ENCODE results near the gene KIFAP3.

The KIFAP3 gene

DNA sequence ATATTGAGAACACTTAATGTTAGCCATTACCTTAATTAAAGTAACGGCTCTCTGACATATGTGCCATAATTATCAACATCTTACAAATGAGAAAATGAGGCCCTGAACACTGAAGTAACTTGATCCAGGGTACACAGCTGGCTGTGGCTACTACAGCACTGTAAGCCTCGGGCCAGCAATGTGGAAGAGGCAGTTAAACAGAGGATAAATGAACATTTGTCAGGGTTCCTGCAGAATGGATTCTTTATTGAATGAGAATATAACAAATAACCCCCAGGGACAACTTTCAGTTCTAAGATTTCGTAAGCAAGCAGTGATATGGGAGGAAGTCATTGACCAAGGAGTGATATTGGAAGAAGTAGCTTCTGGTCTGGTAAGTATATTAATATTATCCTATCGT lies 110.3 kb downstream of the KIFAP3 start:
- Histone ChIP-seq H3K4me3 (no peak overlapping the region), H3K4me1 (no peaks in the 10 kb centered on the region), H3K9me3 (no peaks in the 10 kb centered on the region), H3K27me3 (no peaks in the 10 kb centered on the region), H3K36me3 (peaks cover 0 to 16% (median 6%) of the 10 kb centered on the region in 3 donors), H3K27ac (no peak overlapping the region)
- TF ChIP-seq, protein P1, sequence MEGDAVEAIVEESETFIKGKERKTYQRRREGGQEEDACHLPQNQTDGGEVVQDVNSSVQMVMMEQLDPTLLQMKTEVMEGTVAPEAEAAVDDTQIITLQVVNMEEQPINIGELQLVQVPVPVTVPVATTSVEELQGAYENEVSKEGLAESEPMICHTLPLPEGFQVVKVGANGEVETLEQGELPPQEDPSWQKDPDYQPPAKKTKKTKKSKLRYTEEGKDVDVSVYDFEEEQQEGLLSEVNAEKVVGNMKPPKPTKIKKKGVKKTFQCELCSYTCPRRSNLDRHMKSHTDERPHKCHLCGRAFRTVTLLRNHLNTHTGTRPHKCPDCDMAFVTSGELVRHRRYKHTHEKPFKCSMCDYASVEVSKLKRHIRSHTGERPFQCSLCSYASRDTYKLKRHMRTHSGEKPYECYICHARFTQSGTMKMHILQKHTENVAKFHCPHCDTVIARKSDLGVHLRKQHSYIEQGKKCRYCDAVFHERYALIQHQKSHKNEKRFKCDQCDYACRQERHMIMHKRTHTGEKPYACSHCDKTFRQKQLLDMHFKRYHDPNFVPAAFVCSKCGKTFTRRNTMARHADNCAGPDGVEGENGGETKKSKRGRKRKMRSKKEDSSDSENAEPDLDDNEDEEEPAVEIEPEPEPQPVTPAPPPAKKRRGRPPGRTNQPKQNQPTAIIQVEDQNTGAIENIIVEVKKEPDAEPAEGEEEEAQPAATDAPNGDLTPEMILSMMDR (IDR thresholded peaks at IDR 0.05), result no peak
- intact Hi-C loops (cut with DNase I; ENCODE audit: low total_unique reads), result no loop called here
- DNase-seq, result no peak

DNA sequence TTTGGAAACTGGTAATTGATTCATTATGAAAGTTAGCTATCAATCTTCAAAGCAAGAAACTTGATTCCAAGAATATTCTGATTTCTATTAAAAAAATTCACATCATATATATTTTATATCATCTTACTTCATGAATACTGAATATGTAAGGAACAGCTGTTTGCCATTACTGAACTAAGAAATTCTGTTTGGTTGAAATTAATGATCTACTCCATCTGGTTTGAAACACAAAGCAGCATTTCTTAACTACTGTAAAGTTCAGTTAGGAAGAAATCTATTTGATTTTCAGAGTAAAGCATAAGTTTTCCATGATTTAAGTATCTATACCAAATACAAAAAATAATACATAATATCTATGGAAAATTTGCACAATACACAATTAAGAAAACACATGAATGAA lies 114.8 kb downstream of the KIFAP3 start:
- H3K4me1 ChIP-seq, result no peaks in the 10 kb centered on the region
- no peak overlapping the region for H3K27ac ChIP-seq
- H3K36me3 ChIP-seq, result peaks cover 0 to 13% (median 6%) of the 10 kb centered on the region in 3 donors
- intact Hi-C loops (cut with DNase I; ENCODE audit: low total_unique reads), result no loop called here
- no peak overlapping the region for H3K4me3 ChIP-seq
- no peak for DNase-seq
- H3K27me3 ChIP-seq, result no peaks in the 10 kb centered on the region
- TF ChIP-seq, protein P1 (IDR thresholded peaks at IDR 0.05), result no peak
- no peaks in the 10 kb centered on the region for H3K9me3 ChIP-seq

DNA sequence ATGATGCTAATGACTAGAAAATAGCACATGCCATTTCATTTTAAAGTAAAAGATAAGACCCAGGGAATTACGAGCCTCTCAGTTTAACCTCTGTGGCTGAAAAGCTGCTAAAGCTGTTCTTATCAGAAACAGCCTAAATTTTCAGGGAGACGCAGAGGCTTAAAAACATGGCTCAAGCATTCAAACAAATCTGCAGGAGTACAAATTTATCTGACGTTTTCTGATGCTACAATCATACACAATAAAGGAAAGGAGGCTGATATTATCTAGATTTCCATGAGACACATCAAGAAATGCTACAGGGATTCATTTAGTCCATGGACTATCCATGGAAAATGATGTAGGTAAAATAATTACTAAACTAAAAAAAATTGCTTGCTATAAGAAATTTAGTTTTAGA lies 115.5 kb downstream of the KIFAP3 start:
- Histone ChIP-seq H3K4me1 (no peaks in the 10 kb centered on the region), H3K27me3 (no peaks in the 10 kb centered on the region), H3K4me3 (no peak overlapping the region), H3K27ac (no peak overlapping the region), H3K9me3 (no peaks in the 10 kb centered on the region), H3K36me3 (peaks cover 0 to 13% (median 8%) of the 10 kb centered on the region in 3 donors)
- TF ChIP-seq, protein P1 (IDR thresholded peaks at IDR 0.05), result no peak
- intact Hi-C loops (cut with DNase I; ENCODE audit: low total_unique reads), result no loop called here
- no peak for DNase-seq

DNA sequence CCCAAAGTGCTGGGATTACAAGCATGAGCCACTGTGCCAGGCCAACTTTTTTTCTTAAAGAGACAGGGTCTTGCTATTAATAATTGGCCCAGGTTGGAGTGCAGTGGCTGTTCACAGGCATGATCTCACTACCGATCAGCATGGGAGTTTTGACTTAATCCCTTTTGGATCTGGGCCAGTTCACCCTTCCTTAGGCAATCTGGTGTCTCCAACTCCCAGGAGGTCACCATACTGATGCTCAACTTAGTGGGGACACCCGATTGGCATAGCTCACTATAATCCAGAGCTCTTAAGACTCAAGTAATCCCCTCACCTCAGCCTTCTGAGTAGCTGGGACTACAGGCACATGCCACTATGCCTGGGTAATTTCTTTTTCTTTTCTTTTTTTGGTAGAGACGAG lies 116.6 kb downstream of the KIFAP3 start:
- no peak for DNase-seq
- H3K27ac ChIP-seq, result no peak overlapping the region
- intact Hi-C loops (cut with DNase I; ENCODE audit: low total_unique reads), result no loop called here
- H3K9me3 ChIP-seq, result no peaks in the 10 kb centered on the region
- peaks cover 0 to 18% (median 16%) of the 10 kb centered on the region in 3 donors for H3K36me3 ChIP-seq
- TF ChIP-seq, protein P1 (IDR thresholded peaks at IDR 0.05), result no peak
- H3K27me3 ChIP-seq, result no peaks in the 10 kb centered on the region
- no peaks in the 10 kb centered on the region for H3K4me1 ChIP-seq
- no peak overlapping the region for H3K4me3 ChIP-seq

DNA sequence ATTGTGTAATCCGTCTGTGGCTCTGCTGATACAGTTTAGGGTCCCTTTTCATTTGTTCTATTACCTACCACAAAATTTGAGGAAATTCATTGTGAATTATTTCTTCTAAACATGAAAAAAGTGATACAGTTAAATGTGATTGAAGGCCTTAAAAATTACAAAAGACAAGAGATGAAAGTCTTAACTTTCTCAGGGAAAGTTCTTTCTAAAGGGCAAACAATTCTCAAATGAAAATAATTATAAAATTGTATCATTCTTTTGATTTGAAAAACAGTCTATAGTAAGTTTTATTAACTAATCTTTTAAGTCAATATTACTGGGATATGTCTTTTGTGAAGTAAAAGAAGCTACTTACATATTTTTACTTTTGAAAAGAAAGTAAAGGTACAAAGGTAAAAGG lies 123.4 kb downstream of the KIFAP3 start:
- Histone ChIP-seq H3K27ac (no peak overlapping the region), H3K36me3 (peaks cover 0 to 14% (median 13%) of the 10 kb centered on the region in 3 donors), H3K4me1 (no peaks in the 10 kb centered on the region), H3K4me3 (no peak overlapping the region), H3K27me3 (no peaks in the 10 kb centered on the region), H3K9me3 (no peaks in the 10 kb centered on the region)
- intact Hi-C loops (cut with DNase I; ENCODE audit: low total_unique reads), result no loop called here
- DNase-seq, result no peak
- TF ChIP-seq, protein P1 (IDR thresholded peaks at IDR 0.05), result no peak

DNA sequence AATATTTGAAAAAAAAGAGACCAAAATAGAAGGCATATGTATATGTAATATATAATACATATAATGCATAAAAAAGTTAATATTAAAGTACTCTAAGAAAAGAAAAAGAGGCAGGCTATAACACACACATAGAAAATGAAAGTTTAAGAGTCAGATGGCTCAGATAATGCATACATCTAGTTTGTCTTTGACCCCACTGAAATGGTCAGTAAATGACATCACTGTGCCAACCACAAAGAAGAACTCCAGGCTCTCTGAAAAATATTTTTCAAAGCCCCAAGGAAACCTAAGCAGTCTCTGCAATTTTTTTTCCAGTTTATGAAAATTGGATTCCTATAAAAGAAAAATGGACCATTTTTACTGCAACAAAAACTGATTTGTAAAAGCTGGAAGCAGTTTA lies 125.4 kb downstream of the KIFAP3 start:
- Histone ChIP-seq H3K4me3 (no peak overlapping the region), H3K9me3 (no peaks in the 10 kb centered on the region), H3K27me3 (no peaks in the 10 kb centered on the region), H3K36me3 (peaks cover 12 to 23% (median 14%) of the 10 kb centered on the region in 3 donors), H3K27ac (no peak overlapping the region), H3K4me1 (no peaks in the 10 kb centered on the region)
- no peak for DNase-seq
- intact Hi-C loops (cut with DNase I; ENCODE audit: low total_unique reads), result no loop called here
- TF ChIP-seq, protein P1 (IDR thresholded peaks at IDR 0.05), result no peak

All from tibial artery (tissue), 4 donors.